Osteoblast (primary cell): ENCODE measurements around the gene SEMA3B. TPM values are rescaled to one million over a fixed set of nuclear protein-coding genes. Genes with fewer than 3 reads are reported as not detected.

Experiments
- DNase-seq: peaks from one replicate; pipeline ENCODE4 v3.0.0; 2011; ENCODE audit warnings: low spot score, mixed read lengths; ENCODE audit not compliant: insufficient read length; ENCODE audit errors: missing footprints
- H2AFZ ChIP-seq: 2 replicates; pipeline ENCODE4 v1.6.0; 2011; ENCODE audit warnings: mild to moderate bottlenecking, low read length
- H3K27ac ChIP-seq: 2 replicates; pipeline ENCODE4 v1.5.1; 2011; ENCODE audit warnings: mild to moderate bottlenecking, low read depth, low read length, moderate library complexity
- H3K27me3 ChIP-seq: 2 replicates; pipeline ENCODE4 v1.6.0; 2012; ENCODE audit warnings: mild to moderate bottlenecking, control low read depth, inconsistent platforms, low read length, moderate library complexity; ENCODE audit not compliant: insufficient read depth
- H3K36me3 ChIP-seq: 2 replicates; pipeline ENCODE4 v1.5.1; 2011; ENCODE audit warnings: mild to moderate bottlenecking, low read length, control low read depth, moderate library complexity; ENCODE audit not compliant: insufficient read depth
- H3K4me1 ChIP-seq: 2 replicates; pipeline ENCODE4 v1.5.1; 2011; ENCODE audit warnings: mild to moderate bottlenecking, low read length, control low read depth, moderate library complexity; ENCODE audit not compliant: insufficient read depth
- H3K4me2 ChIP-seq: 2 replicates; pipeline ENCODE4 v1.6.0; 2011; ENCODE audit warnings: mild to moderate bottlenecking, low read length; ENCODE audit not compliant: insufficient read depth
- H3K4me3 ChIP-seq: fragments of 200-600 bp; sonication (generic); 3 replicates; pipeline ENCODE4 v1.5.1; 2012; ENCODE audit warnings: mild to moderate bottlenecking, low read length, inconsistent platforms; ENCODE audit not compliant: insufficient read depth
- H3K79me2 ChIP-seq: 2 replicates; pipeline ENCODE4 v1.6.0; 2012; ENCODE audit warnings: mild to moderate bottlenecking, low read length, control low read depth, inconsistent platforms; ENCODE audit not compliant: insufficient read depth
- H3K9me3 ChIP-seq: 2 replicates; pipeline ENCODE4 v1.5.1; 2011; ENCODE audit warnings: low read depth, low read length, control low read depth
- H4K20me1 ChIP-seq: 2 replicates; pipeline ENCODE4 v1.6.0; 2012; ENCODE audit warnings: mild to moderate bottlenecking, low read length, control low read depth; ENCODE audit not compliant: insufficient read depth
- CTCF ChIP-seq: IDR thresholded peaks from 2 replicates; pipeline ENCODE4 v1.5.1; 2011; ENCODE audit warnings: mild to moderate bottlenecking, low read depth, low read length, moderate library complexity; ENCODE audit errors: extremely low read depth
- total RNA-seq: library from RNA; depleted of rRNA; stranded (reverse); fragments of >200 nt; gene quantifications from 2 replicates; pipeline ENCODE4 v1.2.3, GENCODE V29; 2012

The SEMA3B gene
- total RNA-seq, 1 donor: 10.1 TPM

GRCh38 chr3:50249457-50249856 is 19.5 kb upstream of the SEMA3B start:
- H3K9me3 ChIP-seq: no peaks in the 10 kb centered on the region
- H3K4me3 ChIP-seq: no peak overlapping the region
- peaks cover 91% of the 10 kb centered on the region for H3K79me2 ChIP-seq
- TF ChIP-seq CTCF: no peak
- peak overlapping the region; percentile 28 for H3K27ac ChIP-seq
- DNase-seq: no peak
- H4K20me1 ChIP-seq: peaks cover 79% of the 10 kb centered on the region
- peaks cover 56% of the 10 kb centered on the region for H3K4me1 ChIP-seq
- H2AFZ ChIP-seq: no peak overlapping the region
- H3K27me3 ChIP-seq: no peaks in the 10 kb centered on the region
- peaks cover 31% of the 10 kb centered on the region for H3K36me3 ChIP-seq
- no peak overlapping the region for H3K4me2 ChIP-seq

- no peak overlapping the region for H3K4me3 ChIP-seq
- H3K4me2 ChIP-seq: no peak overlapping the region
- H3K79me2 ChIP-seq: peaks cover 92% of the 10 kb centered on the region
- TF ChIP-seq CTCF: no peak
- H3K36me3 ChIP-seq: peaks cover 38% of the 10 kb centered on the region
- H3K27ac ChIP-seq: no peak overlapping the region
- no peaks in the 10 kb centered on the region for H3K27me3 ChIP-seq
- no peaks in the 10 kb centered on the region for H3K9me3 ChIP-seq
- H3K4me1 ChIP-seq: peaks cover 52% of the 10 kb centered on the region
- peak; percentile 61 for DNase-seq
- H2AFZ ChIP-seq: no peak overlapping the region
- peaks cover 81% of the 10 kb centered on the region for H4K20me1 ChIP-seq
These were observed 18.4 kb upstream of the SEMA3B start for GRCh38 chr3:50250514-50250913.

GRCh38 chr3:50251220-50251619 is 17.7 kb upstream of the SEMA3B start:
- H3K9me3 ChIP-seq: no peaks in the 10 kb centered on the region
- H4K20me1 ChIP-seq: peaks cover 83% of the 10 kb centered on the region
- no peak for TF ChIP-seq CTCF
- peaks cover 41% of the 10 kb centered on the region for H3K36me3 ChIP-seq
- no peaks in the 10 kb centered on the region for H3K27me3 ChIP-seq
- H3K27ac ChIP-seq: peak overlapping the region; percentile 62
- H2AFZ ChIP-seq: no peak overlapping the region
- no peak overlapping the region for H3K4me3 ChIP-seq
- peaks cover 45% of the 10 kb centered on the region for H3K4me1 ChIP-seq
- no peak overlapping the region for H3K4me2 ChIP-seq
- peak; percentile 97 for DNase-seq
- peaks cover 90% of the 10 kb centered on the region for H3K79me2 ChIP-seq

- no peak overlapping the region for H3K4me2 ChIP-seq
- no peaks in the 10 kb centered on the region for H3K9me3 ChIP-seq
- peaks cover 69% of the 10 kb centered on the region for H4K20me1 ChIP-seq
- peaks cover 80% of the 10 kb centered on the region for H3K79me2 ChIP-seq
- H3K4me3 ChIP-seq: no peak overlapping the region
- no peaks in the 10 kb centered on the region for H3K27me3 ChIP-seq
- H3K36me3 ChIP-seq: peaks cover 74% of the 10 kb centered on the region
- peak; percentile 96 for DNase-seq
- H3K27ac ChIP-seq: peak overlapping the region; percentile 70
- H2AFZ ChIP-seq: no peak overlapping the region
- no peak for TF ChIP-seq CTCF
- H3K4me1 ChIP-seq: peaks cover 15% of the 10 kb centered on the region
These were observed 14.2 kb upstream of the SEMA3B start for GRCh38 chr3:50254577-50255250.
